Left ventricle myocardium inferior (tissue), 1 donor: ENCODE measurements around the gene CATSPER3. TPM values are rescaled to one million over a fixed set of nuclear protein-coding genes. Genes with fewer than 3 reads are reported as not detected.

Source experiments
- DNase-seq: peaks from one replicate; pipeline ENCODE4 v3.0.0-alpha.2; 2020
- H3K27ac ChIP-seq: fragments of 200-600 bp; replicated peaks from 2 replicates; pipeline ENCODE4 v1.8.0; 2021
- H3K27me3 ChIP-seq: fragments of 200-600 bp; 2 replicates; pipeline ENCODE4 v1.8.0; 2021; ENCODE audit warnings: low read depth
- H3K36me3 ChIP-seq: fragments of 200-600 bp; 2 replicates; pipeline ENCODE4 v1.8.0; 2021
- H3K4me1 ChIP-seq: fragments of 200-600 bp; 2 replicates; pipeline ENCODE4 v1.8.0; 2021
- H3K4me3 ChIP-seq: fragments of 200-600 bp; 2 replicates; pipeline ENCODE4 v1.8.0; 2021; ENCODE audit warnings: mild to moderate bottlenecking, moderate library complexity
- H3K9me3 ChIP-seq: fragments of 200-600 bp; replicated peaks from 2 replicates; pipeline ENCODE4 v1.8.0; 2021
- CTCF ChIP-seq: fragments of 200-600 bp; IDR thresholded peaks from 2 replicates; pipeline ENCODE4 v1.8.0; 2021; ENCODE audit warnings: antibody characterized with exemption, mild to moderate bottlenecking, borderline replicate concordance
- intact Hi-C: fragments of 100-400 bp; cut with micrococcal nuclease; formaldehyde crosslinking; loops from one replicate; pipeline ENCODE4 v1.11.0; 2022
- total RNA-seq: library from RNA; stranded (reverse); fragmentation: NEBNext Ultra II Directional; extraction: Animal tissue kit (Norgen Biotek cat#: 25700); gene quantifications from one replicate; pipeline ENCODE4 v1.2.1, GENCODE V29; 2021
- donor health status: DM: no; HTN: yes; CAD: no; lungs with severe emphysema.

Gene CATSPER3
- total RNA-seq, 1 donor from 2014 or later = 0.49 TPM

GRCh38 chr5:135047347-135047695 is 79.6 kb downstream of the CATSPER3 start:
- no peak for TF ChIP-seq CTCF
- no peak for DNase-seq
- H3K4me3 ChIP-seq = no peak overlapping the region
- peaks cover 6% of the 10 kb centered on the region for H3K4me1 ChIP-seq
- no peak overlapping the region for H3K27ac ChIP-seq
- intact Hi-C loops = no loop called here
- H3K36me3 ChIP-seq = no peaks in the 10 kb centered on the region
- H3K27me3 ChIP-seq = peaks cover 100% of the 10 kb centered on the region
- H3K9me3 ChIP-seq = no peaks in the 10 kb centered on the region

- Histone ChIP-seq H3K9me3 (no peaks in the 10 kb centered on the region), H3K27ac (no peak overlapping the region), H3K27me3 (peaks cover 100% of the 10 kb centered on the region), H3K36me3 (no peaks in the 10 kb centered on the region), H3K4me3 (no peak overlapping the region), H3K4me1 (peaks cover 6% of the 10 kb centered on the region)
- TF ChIP-seq CTCF = no peak
- DNase-seq = no peak
- intact Hi-C loops = no loop called here
Measured at GRCh38 chr5:135048286-135048685, 80.6 kb downstream of the CATSPER3 start.

GRCh38 chr5:135048930-135049329 is 81.2 kb downstream of the CATSPER3 start:
- peaks cover 100% of the 10 kb centered on the region for H3K27me3 ChIP-seq
- no peak overlapping the region for H3K27ac ChIP-seq
- no peaks in the 10 kb centered on the region for H3K36me3 ChIP-seq
- no peak for DNase-seq
- H3K4me1 ChIP-seq = peaks cover 6% of the 10 kb centered on the region
- no peak for TF ChIP-seq CTCF
- no peak overlapping the region for H3K4me3 ChIP-seq
- intact Hi-C loops = no loop called here
- H3K9me3 ChIP-seq = no peaks in the 10 kb centered on the region

GRCh38 chr5:135050244-135050767 is 82.6 kb downstream of the CATSPER3 start:
- peaks cover 11% of the 10 kb centered on the region for H3K4me1 ChIP-seq
- no peaks in the 10 kb centered on the region for H3K36me3 ChIP-seq
- peak overlapping the region; percentile 40 for H3K4me3 ChIP-seq
- DNase-seq = no peak
- H3K9me3 ChIP-seq = no peaks in the 10 kb centered on the region
- H3K27me3 ChIP-seq = peaks cover 95% of the 10 kb centered on the region
- intact Hi-C loops = no loop called here
- no peak for TF ChIP-seq CTCF
- no peak overlapping the region for H3K27ac ChIP-seq

- intact Hi-C loops = no loop called here
- no peak for DNase-seq
Measured at GRCh38 chr5:135051399-135051798, 83.7 kb downstream of the CATSPER3 start.

More at GRCh38 chr5:135051399-135051798, 83.7 kb downstream of the CATSPER3 start:
- H3K27ac ChIP-seq = no peak overlapping the region
- peaks cover 19% of the 10 kb centered on the region for H3K4me1 ChIP-seq
- no peak for TF ChIP-seq CTCF
- no peaks in the 10 kb centered on the region for H3K36me3 ChIP-seq
- H3K9me3 ChIP-seq = no peaks in the 10 kb centered on the region
- no peak overlapping the region for H3K4me3 ChIP-seq
- peaks cover 84% of the 10 kb centered on the region for H3K27me3 ChIP-seq
